ENCODE measurements around the gene DR1. TPM values are rescaled to one million over a fixed set of nuclear protein-coding genes. Genes with fewer than 3 reads are reported as not detected.

Gene DR1
- total RNA-seq, 1 donor from 2014 or later, result 78.3 TPM

- no peaks in the 10 kb centered on the region for H3F3A ChIP-seq (ENCODE audit: low read depth)
- DNase-seq (ENCODE audit: low spot score), result no peak
- Mint-ChIP-seq H3K36me3 (peaks cover 16% of the 10 kb centered on the region), H3K27ac (no peak overlapping the region), H3K4me3 (no peak overlapping the region), H3K4me1 (no peaks in the 10 kb centered on the region), H3K9me3 (no peaks in the 10 kb centered on the region), H3K27me3 (ENCODE audit: insufficient read depth, low read depth) (no peaks in the 10 kb centered on the region)
- H3K4me3 ChIP-seq, result no peak overlapping the region
- H3K36me3 ChIP-seq, result no peaks in the 10 kb centered on the region
- H3K79me2 ChIP-seq (ENCODE audit: low read depth), result peaks cover 3% of the 10 kb centered on the region
- H3K4me2 ChIP-seq, result no peak overlapping the region
- peaks cover 7% of the 10 kb centered on the region for H4K20me1 ChIP-seq (ENCODE audit: low read depth)
- TF ChIP-seq CTCF (IDR thresholded peaks at IDR 0.05) (no peak), EZH2phosphoT487 (IDR thresholded peaks at IDR 0.05) (no peak), EZH2 (IDR thresholded peaks at IDR 0.05) (no peak)
- H3K9ac ChIP-seq, result no peak overlapping the region
- H3K4me1 ChIP-seq, result no peaks in the 10 kb centered on the region
- no peaks in the 10 kb centered on the region for H3K27me3 ChIP-seq
- no peaks in the 10 kb centered on the region for H3K9me3 ChIP-seq (ENCODE audit: low read depth)
- no peak overlapping the region for H2AFZ ChIP-seq (replicated peaks)
- H3K27ac ChIP-seq, result no peak overlapping the region
Measured at GRCh38 chr1:93338387-93339146, 7.1 kb upstream of the DR1 start.

GRCh38 chr1:93339171-93339697 is 6.5 kb upstream of the DR1 start:
- DNase-seq (ENCODE audit: low spot score), result no peak
- Histone ChIP-seq H3K9ac (no peak overlapping the region), H3K79me2 (ENCODE audit: low read depth) (peaks cover 9% of the 10 kb centered on the region), H4K20me1 (ENCODE audit: low read depth) (peaks cover 7% of the 10 kb centered on the region), H3F3A (ENCODE audit: low read depth) (no peaks in the 10 kb centered on the region), H3K27ac (no peak overlapping the region), H3K4me1 (no peaks in the 10 kb centered on the region), H3K36me3 (no peaks in the 10 kb centered on the region), H2AFZ (replicated peaks) (no peak overlapping the region), H3K9me3 (ENCODE audit: low read depth) (no peaks in the 10 kb centered on the region), H3K4me3 (no peak overlapping the region), H3K4me2 (no peak overlapping the region), H3K27me3 (no peaks in the 10 kb centered on the region)
- H3K27me3 Mint-ChIP-seq (ENCODE audit: insufficient read depth, low read depth), result no peaks in the 10 kb centered on the region
- H3K4me1 Mint-ChIP-seq, result no peaks in the 10 kb centered on the region
- H3K36me3 Mint-ChIP-seq, result peaks cover 16% of the 10 kb centered on the region
- no peak for TF ChIP-seq CTCF (IDR thresholded peaks at IDR 0.05)
- TF ChIP-seq EZH2 (IDR thresholded peaks at IDR 0.05), result no peak
- no peak for TF ChIP-seq EZH2phosphoT487 (IDR thresholded peaks at IDR 0.05)
- H3K27ac Mint-ChIP-seq, result no peak overlapping the region
- no peak overlapping the region for H3K4me3 Mint-ChIP-seq
- no peaks in the 10 kb centered on the region for H3K9me3 Mint-ChIP-seq

GRCh38 chr1:93340090-93340489 is 5.6 kb upstream of the DR1 start:
- TF ChIP-seq CTCF (IDR thresholded peaks at IDR 0.05) (no peak), EZH2 (IDR thresholded peaks at IDR 0.05) (no peak), EZH2phosphoT487 (IDR thresholded peaks at IDR 0.05) (no peak)
- Mint-ChIP-seq H3K9me3 (no peaks in the 10 kb centered on the region), H3K27me3 (ENCODE audit: insufficient read depth, low read depth) (no peaks in the 10 kb centered on the region), H3K36me3 (peaks cover 16% of the 10 kb centered on the region), H3K4me1 (peaks cover 3% of the 10 kb centered on the region), H3K4me3 (no peak overlapping the region), H3K27ac (no peak overlapping the region)
- Histone ChIP-seq H3K4me1 (no peaks in the 10 kb centered on the region), H3K27me3 (no peaks in the 10 kb centered on the region), H3K9me3 (ENCODE audit: low read depth) (no peaks in the 10 kb centered on the region), H3K79me2 (ENCODE audit: low read depth) (peaks cover 18% of the 10 kb centered on the region), H3K36me3 (no peaks in the 10 kb centered on the region), H4K20me1 (ENCODE audit: low read depth) (peaks cover 7% of the 10 kb centered on the region), H3K4me2 (no peak overlapping the region), H3K4me3 (no peak overlapping the region), H3K9ac (no peak overlapping the region), H2AFZ (replicated peaks) (no peak overlapping the region), H3K27ac (no peak overlapping the region), H3F3A (ENCODE audit: low read depth) (peaks cover 7% of the 10 kb centered on the region)
- no peak for DNase-seq (ENCODE audit: low spot score)
